GM21447 (cell line): ENCODE measurements around the gene NRDE2.

Experiments
- ATAC-seq: cut with Tn5 transposase; IDR thresholded peaks from one replicate; pipeline ENCODE4 v1.9.1; 2021; ENCODE audit not compliant: unreplicated experiment

NRDE2 gene

DNA sequence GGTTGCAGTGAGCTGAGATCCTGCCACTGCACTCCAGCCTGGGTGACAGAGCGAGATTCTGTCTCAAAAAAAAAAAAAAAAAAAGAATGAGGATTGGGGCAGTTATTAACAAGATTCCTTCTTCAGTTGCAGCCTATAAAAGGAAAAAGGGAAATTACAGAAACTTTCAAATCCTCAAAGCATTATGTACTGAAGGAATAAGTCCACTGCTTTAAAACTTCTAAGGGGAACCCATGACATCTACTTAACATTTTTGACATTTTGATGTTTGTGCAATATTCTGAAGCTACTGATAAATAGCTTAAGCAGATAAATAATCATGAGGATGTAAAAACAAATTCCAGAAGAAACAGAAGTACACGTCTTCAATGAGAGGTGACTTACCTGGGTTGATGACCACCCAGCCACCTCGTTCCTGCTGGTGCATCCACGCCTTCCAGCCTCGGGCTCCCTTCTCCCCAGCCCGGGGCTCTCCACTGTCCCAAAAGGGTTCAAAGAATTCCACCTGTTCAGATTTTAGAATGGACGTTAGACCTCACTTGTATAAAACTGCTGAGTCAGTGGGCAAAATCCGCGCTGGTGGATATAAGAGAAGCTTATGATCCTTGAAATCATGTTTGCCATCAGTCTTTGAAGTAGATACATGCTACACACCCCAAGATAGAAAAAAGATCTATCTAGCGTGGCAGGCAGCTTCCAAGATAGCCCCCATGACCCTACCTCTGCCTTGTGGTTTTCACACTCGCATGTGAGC is 33.7 kb downstream of the NRDE2 start:
- ATAC-seq = no peak

DNA sequence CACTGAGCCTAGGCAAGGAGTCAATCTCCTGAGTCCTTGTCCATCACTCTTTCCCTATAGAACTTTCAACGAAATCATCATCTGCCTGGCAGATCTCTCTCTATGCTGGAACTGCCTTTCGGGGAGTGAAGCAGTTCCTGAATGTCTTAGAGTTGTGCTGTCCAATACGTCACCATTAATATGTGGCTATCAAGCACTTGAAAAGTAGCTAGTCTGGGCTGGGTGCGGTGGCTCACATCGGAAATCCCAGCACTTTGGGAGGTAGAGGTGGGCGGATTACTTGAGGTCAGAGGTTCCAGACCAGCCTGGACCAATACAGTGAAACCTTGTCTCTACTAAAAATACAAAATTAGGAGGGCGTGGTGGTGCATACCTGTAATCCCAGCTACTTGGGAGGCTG is 35.1 kb downstream of the NRDE2 start:
- ATAC-seq = no peak

DNA sequence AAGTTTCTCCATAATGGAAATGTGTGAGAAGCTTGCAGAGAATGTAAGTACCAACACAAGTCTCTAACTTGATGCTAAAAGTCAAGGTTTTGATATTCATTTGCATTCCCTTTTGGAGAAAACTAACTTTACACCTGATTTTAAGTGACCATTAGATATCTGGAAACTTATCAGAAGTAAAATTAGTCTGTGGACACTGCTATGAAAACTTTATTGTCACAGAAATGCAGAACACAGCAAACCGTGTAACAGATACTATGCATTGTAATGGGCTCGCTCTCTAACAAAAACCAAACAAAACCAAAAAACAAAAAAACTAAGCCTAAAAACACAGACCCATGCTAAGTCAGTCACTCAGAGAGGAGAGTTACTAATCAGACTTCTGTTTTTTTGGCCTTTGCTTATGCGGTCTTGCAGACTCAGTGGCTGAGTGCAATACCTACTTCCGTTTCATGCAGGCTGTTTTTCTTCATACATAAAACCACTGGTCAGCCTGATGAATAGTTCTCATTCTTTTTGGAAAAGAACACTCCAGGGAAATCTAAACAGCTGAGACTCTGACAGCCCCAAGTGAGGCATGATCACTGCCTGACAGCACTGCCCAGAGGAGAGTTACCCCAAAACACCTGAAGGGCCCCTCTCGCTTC is 35.7 kb downstream of the NRDE2 start:
- ATAC-seq = no peak

- ATAC-seq = no peak
Measured at GRCh38 chr14:90294872-90295271, 36.9 kb downstream of the NRDE2 start.

DNA sequence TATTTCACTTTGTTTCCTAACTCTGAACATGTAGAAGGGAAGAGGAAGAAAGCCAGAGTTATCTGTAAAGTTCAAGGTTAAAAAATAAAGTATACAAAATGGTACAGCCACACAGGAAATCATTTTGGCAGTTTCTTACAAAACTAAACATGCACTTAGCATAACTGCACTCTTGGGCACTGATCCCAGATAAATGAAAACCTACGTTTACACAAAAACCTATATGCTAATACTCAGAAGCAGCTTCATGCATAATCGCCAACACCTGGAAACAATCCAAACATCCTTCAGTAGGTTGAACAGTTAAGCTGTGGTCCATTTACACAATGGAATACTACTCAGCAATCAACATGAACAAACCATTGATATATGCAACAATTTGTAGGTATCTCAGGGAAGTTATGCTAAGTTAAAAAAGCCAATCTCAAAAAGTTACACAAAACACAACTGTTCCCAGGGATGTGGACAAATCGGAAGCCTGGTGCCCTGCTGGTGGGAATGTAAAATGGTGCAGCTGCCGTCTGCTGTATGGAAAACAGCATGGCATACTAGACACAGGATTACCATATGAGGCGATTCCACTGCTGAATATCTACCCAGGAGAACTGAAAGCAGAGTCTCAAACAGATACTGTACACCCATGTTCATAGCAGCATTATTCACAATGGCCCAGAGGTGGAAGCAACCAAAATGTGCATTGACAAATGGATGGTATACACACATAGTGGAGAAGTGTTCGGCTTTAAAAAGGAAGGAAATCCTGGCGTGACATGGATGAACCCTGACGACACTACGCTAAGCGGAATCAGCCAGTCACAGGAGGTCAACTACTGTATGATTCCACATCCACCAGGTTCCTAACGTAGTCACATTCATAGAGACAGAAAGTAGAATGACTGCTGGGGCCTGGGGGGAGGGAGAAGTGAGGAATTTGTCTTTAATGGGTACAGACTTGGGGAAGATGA is 37.7 kb downstream of the NRDE2 start:
- no peak for ATAC-seq

DNA sequence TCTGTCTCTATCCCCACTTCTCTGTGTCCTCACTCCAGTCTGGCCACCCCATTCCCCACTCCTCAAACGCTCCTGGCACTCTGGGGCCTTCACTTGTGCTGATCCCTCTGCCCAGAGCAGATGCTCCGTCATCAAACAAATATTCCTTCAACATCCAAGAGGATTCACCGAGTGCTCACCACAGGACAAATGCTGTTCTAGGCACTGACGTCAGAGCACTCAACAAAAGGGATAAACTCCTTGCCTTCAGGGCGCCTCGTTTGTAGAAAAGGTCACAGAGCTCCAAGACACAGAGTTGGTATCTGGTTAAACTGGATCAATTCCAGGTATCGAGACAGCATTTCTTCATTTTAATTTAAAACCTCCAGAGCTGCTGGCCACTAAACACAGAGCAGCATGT is 40.0 kb downstream of the NRDE2 start:
- no peak for ATAC-seq

DNA sequence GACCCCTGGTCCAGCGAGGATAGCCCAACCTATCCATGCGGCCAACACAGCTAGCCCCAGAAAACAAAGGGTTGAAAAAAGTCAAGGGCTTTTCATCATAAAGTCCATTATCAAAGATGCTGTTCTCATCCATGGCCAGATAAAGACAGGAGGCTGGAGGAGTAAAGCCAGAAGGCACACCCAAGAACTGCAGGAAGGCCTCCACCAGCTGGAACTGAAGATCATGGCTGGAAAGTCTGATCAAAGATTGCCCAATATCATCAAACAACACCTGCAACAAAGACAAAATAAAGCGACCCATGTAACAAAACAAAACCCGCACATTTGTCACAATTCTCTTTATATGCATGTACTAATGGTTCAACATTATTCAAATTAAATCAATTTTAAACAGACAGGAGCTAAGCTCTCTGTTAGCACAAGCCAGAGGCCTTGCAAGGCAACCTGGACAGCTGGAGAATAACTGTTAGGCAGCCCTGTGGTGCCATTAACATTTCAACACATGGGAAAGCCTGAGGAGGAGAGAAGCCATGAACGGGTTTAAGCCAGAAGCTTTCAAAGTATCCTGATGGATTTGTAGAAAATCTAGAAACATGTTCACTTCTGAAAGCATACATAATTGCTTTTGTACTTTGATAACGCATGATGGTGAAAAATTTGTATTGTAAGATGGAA is 41.3 kb downstream of the NRDE2 start:
- no peak for ATAC-seq

GRCh38 chr14:90288651-90289355 is 42.9 kb downstream of the NRDE2 start:
- peak; percentile 90 for ATAC-seq

DNA sequence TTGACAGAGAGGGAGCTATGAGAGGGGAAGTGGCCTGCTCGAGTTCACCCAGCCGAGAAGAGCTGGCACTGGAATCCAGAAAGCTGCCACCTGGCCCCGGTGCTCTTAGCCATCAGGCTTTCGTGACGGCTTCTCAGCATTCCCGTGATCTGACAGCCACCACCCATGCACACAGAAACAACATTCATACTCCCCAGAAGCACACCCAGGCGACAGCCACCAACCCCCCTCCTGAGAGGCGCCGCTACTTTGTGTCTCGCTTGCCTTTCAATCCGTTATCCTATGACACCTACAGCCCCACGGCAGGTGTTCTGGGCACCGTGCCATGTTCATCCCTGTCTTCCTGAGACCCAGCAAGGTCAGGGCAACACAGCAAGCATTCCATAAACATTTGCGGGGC is 44.0 kb downstream of the NRDE2 start:
- ATAC-seq = no peak

DNA sequence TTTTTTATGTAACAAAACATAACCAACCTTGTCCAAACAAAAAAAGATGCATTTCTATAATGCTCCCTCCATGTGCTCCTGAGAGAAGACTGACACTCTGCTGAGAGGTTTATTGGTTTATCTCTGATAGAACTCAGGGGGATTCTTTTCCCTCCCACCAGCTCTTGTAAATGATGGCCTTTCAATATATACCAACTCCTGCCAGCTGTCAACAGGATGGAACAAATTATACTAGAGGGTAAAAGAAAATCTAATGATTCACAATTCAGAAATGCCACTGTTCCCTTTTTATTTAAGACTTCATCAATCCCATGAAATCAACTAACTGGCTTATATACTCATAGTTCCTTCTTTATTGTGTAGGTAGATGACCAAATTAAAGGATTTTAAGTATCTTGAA is 50.0 kb downstream of the NRDE2 start:
- ATAC-seq = no peak

- ATAC-seq = no peak
Measured at GRCh38 chr14:90281261-90281660, 50.5 kb downstream of the NRDE2 start.

GRCh38 chr14:90280096-90280495 is 51.6 kb downstream of the NRDE2 start:
- no peak for ATAC-seq

- ATAC-seq = no peak
Measured at GRCh38 chr14:90278199-90279175, 53.3 kb downstream of the NRDE2 start.

DNA sequence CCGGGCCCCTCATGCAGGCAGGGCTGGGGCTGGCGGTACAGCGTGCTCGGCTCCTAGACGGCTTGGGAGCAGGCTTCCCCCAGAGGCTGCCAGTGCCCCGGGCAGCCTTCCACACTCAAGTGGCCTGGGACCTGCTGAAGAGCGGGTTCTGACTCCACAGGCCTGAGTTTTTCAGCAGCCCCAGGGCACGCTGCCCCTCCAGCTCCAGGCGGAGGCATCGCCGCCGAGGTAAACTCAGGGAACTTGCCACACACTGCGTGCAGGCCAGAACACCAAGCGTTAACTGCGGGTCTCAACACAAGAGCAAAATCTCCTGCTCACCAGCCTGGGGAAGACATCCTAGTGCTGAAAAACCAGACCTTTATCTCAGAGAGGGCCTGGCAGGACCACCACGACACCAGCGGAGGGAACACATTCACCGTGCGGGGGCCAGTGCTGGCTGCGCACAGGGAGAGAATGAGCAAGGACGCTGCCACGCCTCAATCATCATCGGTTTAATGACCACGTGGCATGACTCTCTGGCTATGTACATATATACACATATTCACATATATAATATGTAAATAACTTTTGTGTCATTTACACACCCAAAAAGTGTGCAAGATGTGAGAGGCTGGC is 54.1 kb downstream of the NRDE2 start:
- no peak for ATAC-seq

DNA sequence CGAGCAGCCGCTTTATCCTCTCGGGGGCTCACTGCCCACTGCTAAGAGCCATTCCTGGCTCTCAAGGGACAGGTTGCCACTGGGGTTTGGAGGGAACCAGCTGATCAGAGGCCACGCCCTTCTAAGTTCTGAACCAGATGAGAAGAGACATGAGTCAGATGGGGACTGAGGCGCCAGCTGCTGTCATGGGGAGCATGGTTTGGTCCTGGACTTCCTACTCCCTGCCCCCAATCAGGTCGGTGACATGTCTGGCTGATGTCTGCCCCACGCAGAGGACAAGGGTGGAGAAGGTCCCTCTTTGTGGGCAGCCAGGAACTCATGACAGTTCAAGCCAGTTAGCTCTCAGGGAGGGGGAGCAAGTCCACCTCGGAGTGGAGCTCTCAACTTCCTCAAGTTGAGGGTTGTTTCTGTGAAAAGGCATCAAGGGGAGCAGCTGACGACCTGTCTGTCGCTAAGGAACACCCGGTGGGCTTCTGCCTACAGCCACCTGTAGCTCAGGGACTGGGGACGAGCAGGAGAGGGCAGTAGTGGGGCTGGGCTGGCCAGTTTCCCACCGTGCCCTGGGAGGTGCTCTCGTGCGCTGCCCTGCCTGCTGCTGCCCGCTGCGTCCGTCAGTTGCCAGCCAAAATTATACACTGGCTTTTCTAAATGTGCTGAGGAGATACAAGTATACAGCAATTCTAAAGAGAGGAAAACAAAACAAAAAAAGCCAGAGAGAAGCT is 54.9 kb downstream of the NRDE2 start:
- no peak for ATAC-seq

DNA sequence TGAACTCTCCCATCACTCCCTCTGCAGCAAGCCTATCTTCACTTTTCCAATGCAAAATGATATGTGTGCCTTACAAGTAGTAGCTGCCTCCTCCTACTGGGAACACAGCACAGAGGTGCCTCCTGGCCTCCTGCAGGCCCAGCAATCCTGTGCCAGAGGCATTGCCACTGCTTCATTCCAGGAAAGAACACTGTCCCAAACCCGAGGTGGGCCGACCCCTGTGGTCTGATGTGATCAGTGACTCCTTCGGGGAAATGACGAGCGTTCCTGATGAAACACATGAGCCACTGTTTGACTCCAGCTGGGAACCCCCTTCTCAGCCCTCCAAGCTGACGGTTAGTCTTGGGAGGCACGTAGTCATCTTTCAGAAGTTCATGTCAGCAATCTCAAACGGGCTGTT is 55.9 kb downstream of the NRDE2 start:
- ATAC-seq = no peak

DNA sequence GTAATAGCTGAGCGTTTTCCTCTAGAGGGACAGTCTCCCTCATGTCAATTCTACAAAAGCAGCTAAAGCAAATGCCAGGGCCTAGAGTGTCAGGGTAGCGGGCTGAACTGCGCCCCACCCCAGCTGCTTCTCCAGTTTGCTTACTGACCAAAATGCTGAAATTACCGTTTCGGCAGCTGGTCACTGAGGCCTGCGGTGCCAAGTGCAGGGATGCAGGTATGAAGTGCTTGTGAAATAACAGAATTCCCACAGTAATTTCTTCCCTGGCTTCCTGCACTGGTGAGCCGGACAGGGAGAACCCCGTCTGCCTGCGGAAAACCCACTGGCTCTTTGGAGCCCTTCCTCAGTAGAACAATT is 56.3 kb downstream of the NRDE2 start:
- no peak for ATAC-seq

- no peak for ATAC-seq
Measured at GRCh38 chr14:90274808-90275457, 56.8 kb downstream of the NRDE2 start.
